ENCODE data around the gene CCL15. TPM values are rescaled to one million over a fixed set of nuclear protein-coding genes. Genes with fewer than 3 reads are reported as not detected.

CCL15 gene
- total RNA-seq, 2 donors from 2014 or later = not detected

GRCh38 chr17:35982409-35983191, 18.8 kb downstream of the CCL15 start:
- H3K9ac ChIP-seq (ENCODE audit: extremely low read depth, low read length, poor library complexity, severe bottlenecking) = no peak overlapping the region
- no peak overlapping the region for H3K4me3 ChIP-seq (ENCODE audit: low read length)
- Mint-ChIP-seq H3K9me3 (no peaks in the 10 kb centered on the region), H3K4me3 (no peak overlapping the region), H3K27me3 (ENCODE audit: insufficient read depth) (peaks cover 2% of the 10 kb centered on the region), H3K36me3 (ENCODE audit: low read depth) (no peaks in the 10 kb centered on the region), H3K4me1 (no peaks in the 10 kb centered on the region), H3K27ac (no peak overlapping the region)
- H3K27me3 ChIP-seq (ENCODE audit: control insufficient read depth, insufficient read depth, low read length, poor library complexity, severe bottlenecking) = no peaks in the 10 kb centered on the region
- H3K4me1 ChIP-seq (ENCODE audit: control insufficient read depth, insufficient read depth, low read length) = no peaks in the 10 kb centered on the region
- H3K9me3 ChIP-seq (ENCODE audit: control insufficient read depth, low read length) = no peaks in the 10 kb centered on the region
- no peaks in the 10 kb centered on the region for H3K36me3 ChIP-seq (ENCODE audit: control insufficient read depth, insufficient read depth, low read length)
- no peak overlapping the region for H3K27ac ChIP-seq (ENCODE audit: low read depth, low read length)
- DNase-seq = no peak
- no peak for TF ChIP-seq CTCF (conservative IDR thresholded peaks at IDR 0.05)
- 57 to 93% methylated on average over 1 to 3 of the region's 3 CpGs for WGBS, 2 experiments (ENCODE audit: insufficient coverage in 1 of 2, insufficient read length in 1 of 2)

- no peak overlapping the region for H3K4me3 Mint-ChIP-seq
- DNase-seq = peak; percentile 76
- Histone ChIP-seq H3K9me3 (ENCODE audit: control insufficient read depth, low read length) (no peaks in the 10 kb centered on the region), H3K4me1 (ENCODE audit: control insufficient read depth, insufficient read depth, low read length) (no peaks in the 10 kb centered on the region), H3K27ac (ENCODE audit: low read depth, low read length) (no peak overlapping the region), H3K36me3 (ENCODE audit: control insufficient read depth, insufficient read depth, low read length) (no peaks in the 10 kb centered on the region), H3K9ac (ENCODE audit: extremely low read depth, low read length, poor library complexity, severe bottlenecking) (no peak overlapping the region), H3K4me3 (ENCODE audit: low read length) (no peak overlapping the region), H3K27me3 (ENCODE audit: control insufficient read depth, insufficient read depth, low read length, poor library complexity, severe bottlenecking) (no peaks in the 10 kb centered on the region)
- peak; percentile 75 for TF ChIP-seq CTCF (conservative IDR thresholded peaks at IDR 0.05)
- H3K27ac Mint-ChIP-seq = no peak overlapping the region
- peaks cover 2% of the 10 kb centered on the region for H3K27me3 Mint-ChIP-seq (ENCODE audit: insufficient read depth)
- no peaks in the 10 kb centered on the region for H3K36me3 Mint-ChIP-seq (ENCODE audit: low read depth)
- WGBS, 2 experiments (ENCODE audit: insufficient coverage in 1 of 2, insufficient read length in 1 of 2) = 79 to 81% methylated on average over 4 of the region's 4 CpGs
- no peaks in the 10 kb centered on the region for H3K4me1 Mint-ChIP-seq
- no peaks in the 10 kb centered on the region for H3K9me3 Mint-ChIP-seq
Measured at GRCh38 chr17:35981908-35982330, 19.4 kb downstream of the CCL15 start.

- no peak for DNase-seq
- 92 to 96% methylated on average over 5 to 12 of the region's 12 CpGs for WGBS, 2 experiments (ENCODE audit: insufficient coverage in 1 of 2, insufficient read length in 1 of 2)
- Mint-ChIP-seq H3K36me3 (ENCODE audit: low read depth) (no peaks in the 10 kb centered on the region), H3K27me3 (ENCODE audit: insufficient read depth) (peaks cover 2% of the 10 kb centered on the region), H3K4me3 (no peak within 1 kb of the TSS), H3K27ac (no peak within 1 kb of the TSS), H3K9me3 (no peaks in the 10 kb centered on the region), H3K4me1 (peaks cover 2% of the 10 kb centered on the region)
- Histone ChIP-seq H3K9ac (ENCODE audit: extremely low read depth, low read length, poor library complexity, severe bottlenecking) (no peak within 1 kb of the TSS), H3K9me3 (ENCODE audit: control insufficient read depth, low read length) (no peaks in the 10 kb centered on the region), H3K4me1 (ENCODE audit: control insufficient read depth, insufficient read depth, low read length) (no peaks in the 10 kb centered on the region), H3K27ac (ENCODE audit: low read depth, low read length) (no peak within 1 kb of the TSS), H3K4me3 (ENCODE audit: low read length) (no peak within 1 kb of the TSS), H3K36me3 (ENCODE audit: control insufficient read depth, insufficient read depth, low read length) (no peaks in the 10 kb centered on the region), H3K27me3 (ENCODE audit: control insufficient read depth, insufficient read depth, low read length, poor library complexity, severe bottlenecking) (no peaks in the 10 kb centered on the region)
- no peak for TF ChIP-seq CTCF (conservative IDR thresholded peaks at IDR 0.05)
Measured at GRCh38 chr17:35981246-35981645, 20.1 kb downstream of the CCL15 start, which contains the start of gene CCL16. TSS of gene CCL16 (minus strand) at chr17:35981497. CDS start at chr17:35981420, 77 bp downstream.
